Measurements from ENCODE around the gene AR. TPM values are rescaled to one million over a fixed set of nuclear protein-coding genes. Genes with fewer than 3 reads are reported as not detected.

Gene AR
- total and polyA plus RNA-seq, 10 of the 15 experiments (the other 5 are each of a cell fraction or from before 2014, with no cell fraction given), result 0.07 to 0.09 (median 0.08) TPM; not detected in 7

- H3K4me3 ChIP-seq, result no peak overlapping the region
- 0% methylated on average over 2 of the region's 2 CpGs for WGBS (ENCODE audit: insufficient coverage, insufficient replicate concordance, low lambda C conversion rate, missing lambda C conversion rate)
- CTCF ChIA-PET, result no interaction called here
- H3K4me2 ChIP-seq (ENCODE audit: control insufficient read depth, insufficient read depth), result no peak overlapping the region
- SMC1A ChIA-PET (ENCODE audit: uncharacterized antibody, unreplicated experiment), result no interaction called here
- H3K9ac ChIP-seq (ENCODE audit: control insufficient read depth, insufficient read depth, low read length), result no peak overlapping the region
- H4K20me1 ChIP-seq (ENCODE audit: control insufficient read depth, insufficient read depth), result no peaks in the 10 kb centered on the region
- no peak for TF ChIP-seq NRF1 (conservative IDR thresholded peaks at IDR 0.05; ENCODE audit: low read depth, low read length)
- no peak for TF ChIP-seq NFXL1 (IDR thresholded peaks at IDR 0.05; ENCODE audit: borderline replicate concordance)
- TF ChIP-seq EED (IDR thresholded peaks at IDR 0.05; ENCODE audit: low read depth), result no peak
- TF ChIP-seq ZBTB40 (IDR thresholded peaks at IDR 0.05; ENCODE audit: borderline replicate concordance), result no peak
- TF ChIP-seq, protein P1, sequence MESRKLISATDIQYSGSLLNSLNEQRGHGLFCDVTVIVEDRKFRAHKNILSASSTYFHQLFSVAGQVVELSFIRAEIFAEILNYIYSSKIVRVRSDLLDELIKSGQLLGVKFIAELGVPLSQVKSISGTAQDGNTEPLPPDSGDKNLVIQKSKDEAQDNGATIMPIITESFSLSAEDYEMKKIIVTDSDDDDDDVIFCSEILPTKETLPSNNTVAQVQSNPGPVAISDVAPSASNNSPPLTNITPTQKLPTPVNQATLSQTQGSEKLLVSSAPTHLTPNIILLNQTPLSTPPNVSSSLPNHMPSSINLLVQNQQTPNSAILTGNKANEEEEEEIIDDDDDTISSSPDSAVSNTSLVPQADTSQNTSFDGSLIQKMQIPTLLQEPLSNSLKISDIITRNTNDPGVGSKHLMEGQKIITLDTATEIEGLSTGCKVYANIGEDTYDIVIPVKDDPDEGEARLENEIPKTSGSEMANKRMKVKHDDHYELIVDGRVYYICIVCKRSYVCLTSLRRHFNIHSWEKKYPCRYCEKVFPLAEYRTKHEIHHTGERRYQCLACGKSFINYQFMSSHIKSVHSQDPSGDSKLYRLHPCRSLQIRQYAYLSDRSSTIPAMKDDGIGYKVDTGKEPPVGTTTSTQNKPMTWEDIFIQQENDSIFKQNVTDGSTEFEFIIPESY (IDR thresholded peaks at IDR 0.05), result no peak
- no peak for TF ChIP-seq CBX3 (IDR thresholded peaks at IDR 0.05; ENCODE audit: borderline replicate concordance, low read depth)
- TF ChIP-seq TCF7 (IDR thresholded peaks at IDR 0.05; ENCODE audit: borderline replicate concordance), result no peak
- no peak for TF ChIP-seq HDAC2 (IDR thresholded peaks at IDR 0.05)
- no peak for TF ChIP-seq BACH1 (IDR thresholded peaks at IDR 0.05; ENCODE audit: borderline replicate concordance)
- TF ChIP-seq HCFC1 (IDR thresholded peaks at IDR 0.05; ENCODE audit: low read length), result no peak
- no peak for TF ChIP-seq RB1 (IDR thresholded peaks at IDR 0.05; ENCODE audit: borderline replicate concordance)
- RAD21 ChIA-PET (ENCODE audit: unreplicated experiment), result no interaction called here
- H3K27ac ChIP-seq (ENCODE audit: control insufficient read depth, insufficient read depth), result no peak overlapping the region
- no peak for DNase-seq (ENCODE audit: low read depth, low spot score)
- no peaks in the 10 kb centered on the region for H3K79me2 ChIP-seq (ENCODE audit: control insufficient read depth, insufficient read depth, low read length)
- H2AFZ ChIP-seq (ENCODE audit: control insufficient read depth, low read depth, low read length), result no peak overlapping the region
- in situ Hi-C loops (cut with MboI), result no loop called here
- BruUV-seq (replicated peaks), result no TSS peak
- POLR2A ChIA-PET, result no interaction called here
- no peaks in the 10 kb centered on the region for H3K36me3 ChIP-seq (ENCODE audit: control insufficient read depth in 2 of 2, insufficient read depth in 2 of 2, low read length in 1 of 2)
- ATAC-seq, result no peak
- no peak for FAIRE-seq
- intact Hi-C loops (cut with micrococcal nuclease; ENCODE audit: unreplicated experiment), result no loop called here
- no peaks in the 10 kb centered on the region for H3K27me3 ChIP-seq (replicated peaks in 1 of 2; ENCODE audit: control insufficient read depth in 2 of 2, insufficient read depth in 2 of 2, low read length in 1 of 2)
- H3K4me1 ChIP-seq (ENCODE audit: control insufficient read depth, insufficient read depth, low read length), result no peaks in the 10 kb centered on the region
- H3K9me3 ChIP-seq (replicated peaks; ENCODE audit: control insufficient read depth, insufficient read depth, low read length), result no peaks in the 10 kb centered on the region; the same call in 2 of the 3 replicates
Observed at GRCh38 chrX:67613996-67614395, 70.2 kb downstream of the AR start.

Measured in GM12878 (cell line).